ENCODE results near the gene SLC14A1. TPM values are rescaled to one million over a fixed set of nuclear protein-coding genes. Genes with fewer than 3 reads are reported as not detected.

The SLC14A1 gene
- total RNA-seq (2021; fragmentation: NEBNext Ultra II Directional; extraction: Animal tissue kit (Norgen Biotek cat#: 25700)) (not detected in 2 replicates), polyA plus RNA-seq (2011; rRNA removed) (0.18 and 0.25 TPM in 2 replicates), polyA minus RNA-seq (2011; rRNA and poly(A)+ RNA removed) (0.32 TPM in 1 of 2 replicates, not detected in the other)
- polyA plus RNA-seq (2011; cell fraction: cytosol; rRNA removed), result 0.12 TPM
- polyA plus RNA-seq (2011; cell fraction: nucleus; rRNA removed), result 0.51 TPM
- polyA plus RNA-seq (2012, experiment 1 of 2), result 0.04 to 0.39 TPM (median 0.06 TPM) in 3 of 4 replicates, not detected in the other
- not detected for polyA plus RNA-seq (2012, experiment 2 of 2)
- polyA plus RNA-seq (2013, experiment 1 of 2), result 0.08 TPM
- 0.07 TPM for polyA plus RNA-seq (2013, experiment 2 of 2)
- polyA minus RNA-seq (2011; cell fraction: cytosol; rRNA and poly(A)+ RNA removed), result not detected
- polyA minus RNA-seq (2011; cell fraction: nucleus; rRNA and poly(A)+ RNA removed), result not detected
- long read RNA-seq, experiment 1, result 0 reads
- long read RNA-seq, experiment 2, result 0 reads

GRCh38 chr18:45723567-45724355 lies at the start of gene SLC14A1:
SLC14A1 (plus strand) TSS chr18:45724181; CDS start chr18:45730321, 6,140 bp downstream.
- H3K9ac ChIP-seq (replicated peaks in 1 of 4; ENCODE audit: extremely low read depth in 1 of 4, low read depth in 3 of 4, low read length in 3 of 4), result no peak within 1 kb of the TSS
- POLR2A ChIA-PET (ENCODE audit: partially characterized antibody), result no interaction called here
- no peak for TF ChIP-seq SP4 (IDR thresholded peaks at IDR 0.05; ENCODE audit: low read length)
- no peak for TF ChIP-seq ASH2L (IDR thresholded peaks at IDR 0.05; ENCODE audit: low read length)
- TF ChIP-seq EGR1 (IDR thresholded peaks at IDR 0.05; ENCODE audit: borderline replicate concordance, low read depth, low read length), result no peak
- TF ChIP-seq BACH1 (IDR thresholded peaks at IDR 0.05; ENCODE audit: low read length), result no peak
- TF ChIP-seq SAP30 (IDR thresholded peaks at IDR 0.05; ENCODE audit: insufficient read depth, insufficient replicate concordance, low read length), result no peak
- no peak for TF ChIP-seq GABPA (IDR thresholded peaks at IDR 0.05; ENCODE audit: borderline replicate concordance, insufficient read depth, low read length)
- no peak for TF ChIP-seq MAFK (IDR thresholded peaks at IDR 0.05; ENCODE audit: low read depth, low read length)
- TF ChIP-seq PHF8 (conservative IDR thresholded peaks at IDR 0.05; ENCODE audit: low read depth, low read length), result no peak

More at GRCh38 chr18:45723567-45724355, at the start of gene SLC14A1:
- WGBS, 2 experiments (ENCODE audit: extremely low coverage in 1 of 2, insufficient coverage in 1 of 2, insufficient read length in 1 of 2, insufficient replicate concordance in 2 of 2, low coverage in 1 of 2, low lambda C conversion rate in 2 of 2, missing lambda C conversion rate in 1 of 2), result 86% methylated on average over 6 of the region's 6 CpGs; no CpG with 5 or more reads in 1 of the 2 experiments
- H2AFZ ChIP-seq (ENCODE audit: low read length), result peak within 1 kb of the TSS; percentile 82; the same call in 1 of the 2 replicates
- no peaks in the 10 kb centered on the region for H3K9me3 ChIP-seq (ENCODE audit: insufficient read depth in 2 of 2, low read depth in 1 of 2, low read length in 1 of 2)
- H2BK15ac ChIP-seq (ENCODE audit: low read length), result no peak within 1 kb of the TSS
- no peak within 1 kb of the TSS for H2BK5ac ChIP-seq (ENCODE audit: low read depth, low read length)
- H3K23ac ChIP-seq (ENCODE audit: insufficient read length), result no peak within 1 kb of the TSS
- no peaks in the 10 kb centered on the region for H3K79me2 ChIP-seq (ENCODE audit: control insufficient read depth in 1 of 2, insufficient read depth in 2 of 2, low read length in 2 of 2)
- no peak within 1 kb of the TSS for H2BK120ac ChIP-seq (replicated peaks; ENCODE audit: low read depth, low read length)
- FAIRE-seq (peak; percentile 39), DNase-seq (ENCODE audit: low read depth in 1 of 2, low spot score in 2 of 2) (no peak)
- H2BK12ac ChIP-seq (ENCODE audit: low read depth, low read length), result 0 out of 2 replicates have a peak within 1 kb of the TSS, but pooled peaks have one; percentile 5
- H4K20me1 ChIP-seq (replicated peaks in 1 of 2; ENCODE audit: control insufficient read depth in 1 of 2, insufficient read depth in 2 of 2, low read length in 2 of 2), result no peaks in the 10 kb centered on the region
- CTCF ChIA-PET (ENCODE audit: partially characterized antibody), result interaction anchor here (0.9 to 10.5 kb wide), 29 partner anchors 10 to 284 kb away, joined by 3 to 143 read pairs (median 7); no protein-coding TSS in a partner anchor
- H2BK20ac ChIP-seq (ENCODE audit: low read length), result no peak within 1 kb of the TSS
- H3K18ac ChIP-seq (ENCODE audit: extremely low read depth, low read length), result no peak within 1 kb of the TSS
- no peaks in the 10 kb centered on the region for H3K79me1 ChIP-seq (ENCODE audit: low read depth, low read length)
- no peaks in the 10 kb centered on the region for H3K27me3 ChIP-seq (replicated peaks in 1 of 4; ENCODE audit: control insufficient read depth in 3 of 4, extremely low read depth in 1 of 4, insufficient read depth in 3 of 4, low read length in 3 of 4)
- no peak within 1 kb of the TSS for H3K4ac ChIP-seq (replicated peaks; ENCODE audit: insufficient read length, low read depth, low read length)
- no peak within 1 kb of the TSS for H3K14ac ChIP-seq (ENCODE audit: insufficient read length)
- H4K8ac ChIP-seq (ENCODE audit: extremely low read depth, insufficient read depth, low read length), result no peak within 1 kb of the TSS
- no peak within 1 kb of the TSS for H3K56ac ChIP-seq (replicated peaks; ENCODE audit: insufficient read length, low read depth, low read length)
- no peaks in the 10 kb centered on the region for H3K36me3 ChIP-seq (ENCODE audit: control insufficient read depth in 2 of 4, insufficient read depth in 4 of 4, low read length in 3 of 4)
- peaks cover 0 to 4% (median 0%) of the 10 kb centered on the region in 4 experiments; a peak in 1 of 7 replicates for H3K4me1 ChIP-seq (replicated peaks in 1 of 4; ENCODE audit: control insufficient read depth in 3 of 4, insufficient read depth in 4 of 4, low read length in 3 of 4)
- no peak within 1 kb of the TSS for H4K91ac ChIP-seq (replicated peaks; ENCODE audit: insufficient read length, low read length)
- H4K5ac ChIP-seq (ENCODE audit: insufficient read length, low read depth, low read length), result no peak within 1 kb of the TSS
- no peaks in the 10 kb centered on the region for H3K23me2 ChIP-seq (ENCODE audit: low read depth, low read length)
- no peak within 1 kb of the TSS for H3K4me2 ChIP-seq (ENCODE audit: insufficient read depth in 1 of 2, low read depth in 2 of 2, low read length in 2 of 2)
- no peak within 1 kb of the TSS for H3K4me3 ChIP-seq (ENCODE audit: extremely low read depth in 1 of 4, insufficient read depth in 2 of 4, low read depth in 3 of 4, low read length in 4 of 4)
- no peak within 1 kb of the TSS for H2AK5ac ChIP-seq (ENCODE audit: low read depth, low read length)
- no peak within 1 kb of the TSS for H3K27ac ChIP-seq (ENCODE audit: low read depth, low read length)
